PFSK-1 (cell line): ENCODE measurements around the gene LIPA.

Experiments
- FOXP2 ChIP-seq: optimal IDR thresholded peaks from 2 replicates; pipeline ENCODE3; 2011; ENCODE audit warnings: borderline replicate concordance, control low read depth, inconsistent platforms; ENCODE audit not compliant: insufficient read depth; ENCODE audit errors: extremely low read length, extremely low read depth
- POLR2AphosphoS5 ChIP-seq: IDR thresholded peaks from 2 replicates; pipeline ENCODE4 v1.6.1; 2012; ENCODE audit warnings: low read depth, mild to moderate bottlenecking, control low read depth, low read length, moderate library complexity
- REST ChIP-seq, 2 experiments: IDR thresholded peaks; 2 replicates each; pipeline versions ENCODE4 v1.6.1 to v1.8.0; 2011 to 2012; ENCODE audit warnings: low read depth in 2 of 2, low read length in 2 of 2, control low read depth in 1 of 2, inconsistent platforms in 1 of 2, mild to moderate bottlenecking in 1 of 2, moderate library complexity in 1 of 2; ENCODE audit not compliant: insufficient read depth in 1 of 2
- SIN3A ChIP-seq: IDR thresholded peaks from 2 replicates; pipeline ENCODE4 v1.6.1; 2012; ENCODE audit warnings: mild to moderate bottlenecking, low read length, moderate library complexity, borderline replicate concordance; ENCODE audit not compliant: insufficient read depth
- TAF1 ChIP-seq: IDR thresholded peaks from 2 replicates; pipeline ENCODE4 v1.6.1; 2012; ENCODE audit warnings: low read length, control low read depth, borderline replicate concordance; ENCODE audit not compliant: insufficient read depth

GRCh38 chr10:89164920-89165319, 86.7 kb downstream of the LIPA start:
- TF ChIP-seq REST (IDR thresholded peaks at IDR 0.05; ENCODE audit: insufficient read depth in 1 of 2, low read depth in 2 of 2, low read length in 2 of 2) (no peak), SIN3A (no peak), TAF1 (no peak), POLR2AphosphoS5 (no peak), FOXP2 (no peak)
